ENCODE data around the gene SPECC1. TPM values are rescaled to one million over a fixed set of nuclear protein-coding genes. Genes with fewer than 3 reads are reported as not detected.
"Not testable (repeated sequence)": the region's sequence is repeated elsewhere in the genome, so short reads cannot be mapped to it uniquely, and the experiment has no call there.

Gene SPECC1
- total RNA-seq, 1 donor from 2014 or later = 31.0 TPM

GRCh38 chr17:20189302-20189701, 180.1 kb downstream of the SPECC1 start:
- DNase-seq (no peak), ATAC-seq (no peak)
- Histone ChIP-seq H3K27me3 (no peaks in the 10 kb centered on the region), H3K4me3 (no peak overlapping the region), H3K4me1 (no peaks in the 10 kb centered on the region), H3K36me3 (no peaks in the 10 kb centered on the region), H3K27ac (no peak overlapping the region), H3K9me3 (no peaks in the 10 kb centered on the region)
- intact Hi-C loops (cut with DNase I) = no loop called here
- TF ChIP-seq, protein P1, sequence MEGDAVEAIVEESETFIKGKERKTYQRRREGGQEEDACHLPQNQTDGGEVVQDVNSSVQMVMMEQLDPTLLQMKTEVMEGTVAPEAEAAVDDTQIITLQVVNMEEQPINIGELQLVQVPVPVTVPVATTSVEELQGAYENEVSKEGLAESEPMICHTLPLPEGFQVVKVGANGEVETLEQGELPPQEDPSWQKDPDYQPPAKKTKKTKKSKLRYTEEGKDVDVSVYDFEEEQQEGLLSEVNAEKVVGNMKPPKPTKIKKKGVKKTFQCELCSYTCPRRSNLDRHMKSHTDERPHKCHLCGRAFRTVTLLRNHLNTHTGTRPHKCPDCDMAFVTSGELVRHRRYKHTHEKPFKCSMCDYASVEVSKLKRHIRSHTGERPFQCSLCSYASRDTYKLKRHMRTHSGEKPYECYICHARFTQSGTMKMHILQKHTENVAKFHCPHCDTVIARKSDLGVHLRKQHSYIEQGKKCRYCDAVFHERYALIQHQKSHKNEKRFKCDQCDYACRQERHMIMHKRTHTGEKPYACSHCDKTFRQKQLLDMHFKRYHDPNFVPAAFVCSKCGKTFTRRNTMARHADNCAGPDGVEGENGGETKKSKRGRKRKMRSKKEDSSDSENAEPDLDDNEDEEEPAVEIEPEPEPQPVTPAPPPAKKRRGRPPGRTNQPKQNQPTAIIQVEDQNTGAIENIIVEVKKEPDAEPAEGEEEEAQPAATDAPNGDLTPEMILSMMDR (IDR thresholded peaks at IDR 0.05) = no peak

- Histone ChIP-seq H3K36me3 (no peaks in the 10 kb centered on the region), H3K4me3 (no peak overlapping the region), H3K9me3 (no peaks in the 10 kb centered on the region), H3K27me3 (no peaks in the 10 kb centered on the region), H3K27ac (no peak overlapping the region), H3K4me1 (no peaks in the 10 kb centered on the region)
- DNase-seq = no peak
- intact Hi-C loops (cut with DNase I) = no loop called here
- ATAC-seq = no peak
- TF ChIP-seq, protein P1 (IDR thresholded peaks at IDR 0.05) = no peak
These were observed 180.8 kb downstream of the SPECC1 start for GRCh38 chr17:20189979-20190378.

DNA sequence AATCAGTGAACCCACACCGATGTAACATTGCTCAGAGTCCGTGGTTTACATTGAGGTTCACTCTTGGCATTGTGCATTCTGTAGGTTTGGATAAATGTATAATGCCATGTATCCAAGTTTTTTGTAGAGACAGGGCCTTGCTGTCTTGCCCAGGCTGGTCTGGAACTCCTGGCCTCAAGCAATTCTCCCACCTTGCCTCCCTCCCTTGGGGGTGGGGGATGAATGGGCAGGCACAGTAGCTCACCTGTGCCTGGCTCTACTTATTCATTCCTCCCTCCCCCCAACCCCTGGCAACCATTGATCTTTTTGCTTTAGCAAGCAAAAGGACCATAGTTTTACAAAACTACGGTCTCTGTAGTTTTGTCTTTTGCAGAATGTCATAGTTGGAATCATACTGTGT, 181.4 kb downstream of the SPECC1 start:
- Histone ChIP-seq H3K9me3 (no peaks in the 10 kb centered on the region), H3K4me3 (no peak overlapping the region), H3K27me3 (no peaks in the 10 kb centered on the region), H3K36me3 (no peaks in the 10 kb centered on the region), H3K27ac (no peak overlapping the region), H3K4me1 (no peaks in the 10 kb centered on the region)
- intact Hi-C loops (cut with DNase I) = no loop called here
- ATAC-seq (no peak), DNase-seq (no peak)
- TF ChIP-seq, protein P1 (IDR thresholded peaks at IDR 0.05) = no peak

- Histone ChIP-seq H3K36me3 (no peaks in the 10 kb centered on the region), H3K27me3 (no peaks in the 10 kb centered on the region), H3K4me3 (no peak overlapping the region), H3K9me3 (no peaks in the 10 kb centered on the region), H3K27ac (no peak overlapping the region), H3K4me1 (no peaks in the 10 kb centered on the region)
- TF ChIP-seq, protein P1 (IDR thresholded peaks at IDR 0.05) = no peak
- no peak for DNase-seq
- intact Hi-C loops (cut with DNase I) = no loop called here
- ATAC-seq = no peak
These were observed 181.9 kb downstream of the SPECC1 start for GRCh38 chr17:20191056-20191455.

DNA sequence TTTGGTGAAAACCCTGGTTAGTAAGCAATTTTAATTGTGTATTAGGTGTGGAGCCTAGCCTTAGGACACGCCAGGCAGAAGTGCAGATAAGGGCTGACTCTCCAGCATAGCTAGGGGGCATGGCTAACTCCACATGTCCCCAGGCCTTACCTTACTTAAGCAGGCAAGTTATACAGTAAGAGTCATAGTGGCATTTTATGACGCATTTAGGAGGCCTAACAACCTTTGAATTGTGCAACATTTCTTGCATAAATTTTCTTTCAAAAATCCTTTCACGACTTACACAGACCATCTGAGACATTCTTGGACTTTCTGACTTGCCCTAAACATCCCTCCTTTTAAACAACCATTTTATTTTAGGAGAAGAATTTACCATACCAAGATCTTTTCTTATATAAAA, 187.1 kb downstream of the SPECC1 start:
- H3K27me3 ChIP-seq; H3K36me3 ChIP-seq; H3K4me1 ChIP-seq; H3K9me3 ChIP-seq; intact Hi-C loops (cut with DNase I); DNase-seq; ATAC-seq; H3K27ac ChIP-seq; H3K4me3 ChIP-seq: not testable (repeated sequence)

- H3K27ac ChIP-seq = no peak overlapping the region
These were observed 188.2 kb downstream of the SPECC1 start for GRCh38 chr17:20197272-20197926.

More at GRCh38 chr17:20197272-20197926, 188.2 kb downstream of the SPECC1 start:
- no peaks in the 10 kb centered on the region for H3K27me3 ChIP-seq
- H3K4me3 ChIP-seq = no peak overlapping the region
- H3K4me1 ChIP-seq = no peaks in the 10 kb centered on the region
- no peaks in the 10 kb centered on the region for H3K9me3 ChIP-seq
- intact Hi-C loops (cut with DNase I) = no loop called here
- ATAC-seq (no peak), DNase-seq (no peak)
- TF ChIP-seq, protein P1 (IDR thresholded peaks at IDR 0.05) = no peak
- no peaks in the 10 kb centered on the region for H3K36me3 ChIP-seq
